ENCODE measurements around the gene PNPLA2.
A peak's percentile ranks its signal among the peaks of the same experiment; 100 is the strongest.

PNPLA2 gene

GRCh38 chr11:799641-800316, 18.9 kb upstream of the PNPLA2 start:
- DNase-seq = no peak

- no peak for DNase-seq
Measured at GRCh38 chr11:800473-800872, 18.2 kb upstream of the PNPLA2 start.

GRCh38 chr11:801097-801780, 17.5 kb upstream of the PNPLA2 start:
- no peak for DNase-seq

- no peak for DNase-seq
Measured at GRCh38 chr11:802018-802617, 16.6 kb upstream of the PNPLA2 start.

- DNase-seq = no peak
Measured at GRCh38 chr11:802693-803466, 15.8 kb upstream of the PNPLA2 start.

- DNase-seq = no peak
Measured at GRCh38 chr11:803467-803742, 15.3 kb upstream of the PNPLA2 start.

- DNase-seq = no peak
Measured at GRCh38 chr11:803770-804598, 14.7 kb upstream of the PNPLA2 start.

- DNase-seq = no peak
Measured at GRCh38 chr11:804599-804964, 14.1 kb upstream of the PNPLA2 start.

GRCh38 chr11:808427-809286, 10.1 kb upstream of the PNPLA2 start:
- DNase-seq = peak; percentile 78

- DNase-seq = peak; percentile 98
Measured at GRCh38 chr11:809287-810039, 9.3 kb upstream of the PNPLA2 start, which contains the start of gene RPLP2. RPLP2 (plus strand) TSS chr11:809967; CDS start chr11:810235, 268 bp downstream.

- no peak for DNase-seq
Measured at GRCh38 chr11:810040-810567, 8.6 kb upstream of the PNPLA2 start.

GRCh38 chr11:811446-812245, 7.1 kb upstream of the PNPLA2 start:
- DNase-seq = no peak

- no peak for DNase-seq
Measured at GRCh38 chr11:812390-812789, 6.3 kb upstream of the PNPLA2 start.

- DNase-seq = no peak
Measured at GRCh38 chr11:813072-813455, 5.7 kb upstream of the PNPLA2 start.

- DNase-seq = no peak
Measured at GRCh38 chr11:813456-814096, 5.1 kb upstream of the PNPLA2 start.

- DNase-seq = no peak
Measured at GRCh38 chr11:815675-816432, 2.9 kb upstream of the PNPLA2 start.

- DNase-seq = no peak
Measured at GRCh38 chr11:816433-816779, 2.3 kb upstream of the PNPLA2 start.

- peak; percentile 94 for DNase-seq
Measured at GRCh38 chr11:819129-819931, 616 bp downstream of the PNPLA2 start.

Data from midbrain (tissue), 1 donor.